HepG2 (cell line): Measurements from ENCODE around the gene ERRFI1. TPM values are rescaled to one million over a fixed set of nuclear protein-coding genes. Genes with fewer than 3 reads are reported as not detected.

Source experiments
- ATAC-seq: fragments of 200-7000 bp; cut with Tn5 transposase; 3 replicates; pipeline ENCODE4 v1.9.1; 2020; ENCODE audit warnings: mild to moderate bottlenecking, moderate library complexity
- BruUV-seq: library from RNA; stranded (reverse); fragments of 400-500 nt; replicated peaks from 2 replicates; lab custom pipeline; 2021; lab: Mats Ljungman, UMichigan
- CTCF ChIA-PET: fragments of 300-600 bp; formaldehyde crosslinking; extraction: SDS; loops from one replicate; lab custom pipeline; 2021; ENCODE audit warnings: low total read pairs, inconsistent platforms, low intra/inter-chr PET ratio; lab: Yijun Ruan, JAX
- POLR2A ChIA-PET: fragments of 350-600 bp; sonication (Branson Sonifier 250); formaldehyde crosslinking; loops from one replicate; lab custom pipeline; 2020; ENCODE audit warnings: antibody characterized with exemption, inconsistent platforms; lab: Yijun Ruan, JAX
- DNase-seq: peaks from one replicate; pipeline ENCODE4 v3.0.0-alpha.2; 2015; ENCODE audit warnings: low spot score
- FAIRE-seq: peaks from 3 replicates; lab custom pipeline; 2011; peaks lifted over from hg19 to GRCh38; lab: Jason Lieb, UNC
- H2AFZ ChIP-seq: one replicate; pipeline ENCODE4 v1.6.1; 2011; ENCODE audit warnings: low read length, inconsistent platforms
- H3K27ac ChIP-seq: fragments of 300-600 bp; 3 replicates; pipeline ENCODE4 v1.8.0; 2011; ENCODE audit warnings: mixed run types, mild to moderate bottlenecking, mixed read lengths, low read length, inconsistent platforms; ENCODE audit not compliant: insufficient read depth; ENCODE audit errors: extremely low read length
- H3K27me3 ChIP-seq, 2 experiments: fragments of 200-600 bp in 1 of 2; 2 replicates in 1 of 2; 3 replicates in 1 of 2; pipeline versions ENCODE4 v1.6.0 to v1.8.0; 2011; ENCODE audit warnings: low read length in 2 of 2, mild to moderate bottlenecking in 2 of 2, moderate library complexity in 2 of 2, inconsistent platforms in 1 of 2; ENCODE audit not compliant: insufficient read depth in 2 of 2, control insufficient read depth in 1 of 2
- H3K36me3 ChIP-seq, 2 experiments: fragments of 200-600 bp in 1 of 2; replicated peaks in 1 of 2; 2 replicates in 1 of 2; 3 replicates in 1 of 2; pipeline versions ENCODE4 v1.5.1 to v1.8.0; 2011; ENCODE audit warnings: low read length in 2 of 2, inconsistent platforms in 1 of 2; ENCODE audit not compliant: insufficient read depth in 2 of 2, control insufficient read depth in 1 of 2
- H3K4me1 ChIP-seq: 2 replicates; pipeline ENCODE4 v1.5.1; 2012; ENCODE audit warnings: low read length, inconsistent platforms; ENCODE audit not compliant: insufficient read depth
- H3K4me2 ChIP-seq: 2 replicates; pipeline ENCODE4 v1.6.0; 2011; ENCODE audit warnings: low read depth, low read length, inconsistent platforms
- H3K4me3 ChIP-seq, 3 experiments: fragments of 200-600 bp in 1 of 3; sonication (generic), shearing (Covaris generic) in 1 of 3; replicated peaks in 1 of 3; 2 replicates each; pipeline ENCODE4 v1.5.1; 2011 to 2016; ENCODE audit warnings: low read length in 3 of 3, inconsistent platforms in 2 of 3, low read depth in 2 of 3, mild to moderate bottlenecking in 2 of 3, control low read depth in 1 of 3, mixed read lengths in 1 of 3; ENCODE audit not compliant: insufficient read depth in 1 of 3
- H3K79me2 ChIP-seq: one replicate; pipeline ENCODE4 v1.6.1; 2011; ENCODE audit warnings: low read length, inconsistent platforms; ENCODE audit not compliant: insufficient read depth
- H3K9ac ChIP-seq: 2 replicates; pipeline ENCODE4 v1.6.0; 2011; ENCODE audit warnings: mild to moderate bottlenecking, low read depth, low read length, inconsistent platforms; ENCODE audit not compliant: insufficient read depth
- H3K9me3 ChIP-seq: 2 replicates; pipeline ENCODE4 v1.5.1; 2012; ENCODE audit warnings: mild to moderate bottlenecking, low read length
- H4K20me1 ChIP-seq: 2 replicates; pipeline ENCODE4 v1.6.0; 2011; ENCODE audit warnings: inconsistent platforms, mild to moderate bottlenecking, low read length, moderate library complexity; ENCODE audit not compliant: insufficient read depth
- AKAP8 ChIP-seq: sonication (generic); formaldehyde crosslinking; IDR thresholded peaks from 2 replicates; pipeline ENCODE4 v1.5.1; 2020; ENCODE audit warnings: mild to moderate bottlenecking, missing genetic modification reagents
- ELF1 ChIP-seq: sonication (generic); formaldehyde crosslinking; IDR thresholded peaks from 2 replicates; pipeline ENCODE4 v1.4.0; 2020; ENCODE audit warnings: missing genetic modification reagents
- GMEB2 ChIP-seq: IDR thresholded peaks from 2 replicates; pipeline ENCODE4 v1.6.1; 2016; ENCODE audit warnings: missing biosample characterization, missing genetic modification reagents, low read depth
- HINFP ChIP-seq: sonication (generic); formaldehyde crosslinking; IDR thresholded peaks from 2 replicates; pipeline ENCODE4 v1.4.0; 2020; ENCODE audit warnings: low read depth, mild to moderate bottlenecking, missing genetic modification reagents
- NONO ChIP-seq, 2 experiments: fragments of 450-650 bp in 1 of 2; sonication (generic) in 1 of 2; formaldehyde crosslinking in 1 of 2; IDR thresholded peaks in 1 of 2; conservative IDR thresholded peaks in 1 of 2; 2 replicates each; pipeline versions ENCODE4 v1.6.1 to v1.8.0; 2017 to 2022; ENCODE audit warnings: mild to moderate bottlenecking in 1 of 2, missing genetic modification reagents in 1 of 2, moderate library complexity in 1 of 2
- ZNF282 ChIP-seq: fragments of 450-650 bp; IDR thresholded peaks from 2 replicates; pipeline ENCODE4 v1.6.1; 2018; ENCODE audit not compliant: partially characterized antibody
- ZNF431 ChIP-seq: sonication (generic); formaldehyde crosslinking; IDR thresholded peaks from 2 replicates; pipeline ENCODE4 v1.9.0; 2022; ENCODE audit warnings: missing genetic modification reagents, low read depth, mild to moderate bottlenecking, borderline replicate concordance
- WGBS: methylation state at CpG from one replicate; pipeline ENCODE4 v1.1.6; 2017; ENCODE audit warnings: low lambda C conversion rate; 5-methylcytosine and 5-hydroxymethylcytosine counted together
- in situ Hi-C: cut with HindIII; loops from 2 replicates; pipeline ENCODE4 v1.10.0; 2017; ENCODE audit warnings: low pct_unique_long_range_greater_than_20kb; ENCODE audit not compliant: extremely low pct_ligation_motif_present
- intact Hi-C: fragments of 100-400 bp; cut with micrococcal nuclease; formaldehyde crosslinking; loops from one replicate; pipeline ENCODE4 v1.10.0; 2022; ENCODE audit not compliant: unreplicated experiment
- polyA plus RNA-seq, 8 experiments: library from polyadenylated mRNA; depleted of rRNA in 3 of 8; stranded (reverse) in 7 of 8; unstranded in 1 of 8; fragments of >200 nt; fragmentation: Illumina TruSeq in 4 of 8; extraction: Trizol in 4 of 8; gene quantifications; 2 replicates each; pipeline versions ENCODE4 v1.2.1 to v1.2.3, GENCODE V29; 2011 to 2016; ENCODE audit warnings: low read depth in 4 of 8, missing spikeins in 1 of 8, mixed read lengths in 1 of 8; ENCODE audit not compliant: insufficient read depth in 1 of 8
- total RNA-seq, 5 experiments: library from RNA; depleted of rRNA; stranded (reverse); fragments of >200 nt; fragmentation: Illumina TruSeq; extraction: Trizol; gene quantifications; 2 replicates each; pipeline ENCODE4 v1.2.3, GENCODE V29; 2016; ENCODE audit warnings: low read depth in 1 of 5

ERRFI1 gene
- total and polyA plus RNA-seq, 2 of the 13 experiments (the other 11 are each of a cell fraction or from before 2014, with no cell fraction given) = 84.4 to 753 TPM

DNA sequence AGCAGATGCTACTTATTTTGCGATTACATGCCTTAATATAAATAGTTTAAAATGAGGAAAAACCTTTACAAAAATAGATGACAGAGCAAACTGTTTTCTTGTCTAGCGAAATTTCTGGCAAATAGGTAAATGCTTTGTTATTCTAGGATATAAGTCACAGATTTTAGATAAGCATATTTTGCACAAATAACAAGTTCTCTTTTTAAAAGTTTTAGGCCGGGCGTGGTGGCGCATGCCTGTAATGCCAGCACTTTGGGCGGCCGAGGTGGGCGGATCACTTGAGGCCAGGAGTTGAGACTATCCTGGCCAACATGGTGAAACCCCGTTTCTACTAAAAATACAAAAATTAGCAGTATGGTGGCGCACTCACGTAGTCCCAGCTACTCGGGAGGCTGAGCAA is 20.3 kb upstream of the ERRFI1 start:
- Histone ChIP-seq H3K36me3 (no peaks in the 10 kb centered on the region), H3K4me3 (no peak overlapping the region), H3K27ac (no peak overlapping the region), H3K9me3 (0 out of 2 replicates have a peak, but pooled peaks cover 4% of the 10 kb centered on the region), H4K20me1 (no peaks in the 10 kb centered on the region), H3K27me3 (no peaks in the 10 kb centered on the region), H2AFZ (no peak overlapping the region), H3K79me2 (no peaks in the 10 kb centered on the region), H3K4me1 (peaks cover 19% of the 10 kb centered on the region), H3K9ac (no peak overlapping the region), H3K4me2 (no peak overlapping the region)
- intact Hi-C loops = loop anchor here (10.0 kb wide), 1 partner anchor 48 kb away; no protein-coding TSS in a partner anchor
- in situ Hi-C loops = loop anchor here (25.0 kb wide), 1 partner anchor 91 kb away; no protein-coding TSS in a partner anchor
- WGBS = 94% methylated on average over 12 of the region's 12 CpGs
- no peak for DNase-seq
- TF ChIP-seq GMEB2 (CRISPR knock-in tag) (no peak), NONO (IDR thresholded peaks at IDR 0.05) (no peak), NONO (CRISPR knock-in tag; conservative IDR thresholded peaks at IDR 0.05) (no peak), ZNF282 (no peak), HINFP (CRISPR knock-in tag) (no peak), ZNF431 (CRISPR knock-in tag) (no peak), ELF1 (CRISPR knock-in tag) (no peak), AKAP8 (CRISPR knock-in tag) (no peak)
- CTCF ChIA-PET = no interaction called here
- FAIRE-seq = no peak
- no peak for ATAC-seq
- POLR2A ChIA-PET = interaction anchor here (0.6 kb wide), 1 partner anchor 9 kb away, joined by 3 read pairs; no protein-coding TSS in a partner anchor
- BruUV-seq = no TSS peak
